Measurements from ENCODE around the gene GUCY2C.

DNA sequence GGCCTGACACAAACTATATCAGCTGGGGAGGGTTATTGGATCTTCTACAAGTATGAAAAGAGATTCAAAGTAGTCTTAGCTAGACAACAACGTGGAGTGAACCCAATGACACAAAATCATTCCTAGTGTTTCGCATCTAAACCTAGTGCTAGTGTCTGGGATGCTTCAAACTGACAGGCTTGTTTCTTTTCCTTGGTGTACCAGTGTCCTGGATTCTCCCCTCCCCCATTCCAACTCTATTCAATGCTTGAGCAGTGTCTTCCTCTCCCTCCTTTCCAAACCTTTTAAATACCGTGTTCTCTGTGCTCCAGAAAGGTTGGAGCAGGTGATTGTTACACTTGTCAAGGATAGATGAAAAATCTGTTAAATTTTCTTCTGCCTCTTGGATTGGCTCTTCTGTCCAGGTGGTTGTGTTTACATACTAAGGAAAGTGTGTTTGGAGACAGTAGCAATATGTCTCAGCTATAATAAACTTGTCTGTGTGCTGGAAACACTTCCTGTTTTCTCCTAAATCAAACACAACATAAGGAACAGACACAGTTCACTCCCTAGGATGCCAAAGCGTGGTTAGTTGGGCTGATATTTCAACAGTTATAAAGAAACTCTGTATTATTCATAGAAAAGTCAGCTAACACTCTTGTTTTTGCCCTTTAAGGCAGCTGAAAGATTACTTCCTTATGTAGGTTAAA, 14.4 kb upstream of the GUCY2C start:
- TF ChIP-seq, protein P1, sequence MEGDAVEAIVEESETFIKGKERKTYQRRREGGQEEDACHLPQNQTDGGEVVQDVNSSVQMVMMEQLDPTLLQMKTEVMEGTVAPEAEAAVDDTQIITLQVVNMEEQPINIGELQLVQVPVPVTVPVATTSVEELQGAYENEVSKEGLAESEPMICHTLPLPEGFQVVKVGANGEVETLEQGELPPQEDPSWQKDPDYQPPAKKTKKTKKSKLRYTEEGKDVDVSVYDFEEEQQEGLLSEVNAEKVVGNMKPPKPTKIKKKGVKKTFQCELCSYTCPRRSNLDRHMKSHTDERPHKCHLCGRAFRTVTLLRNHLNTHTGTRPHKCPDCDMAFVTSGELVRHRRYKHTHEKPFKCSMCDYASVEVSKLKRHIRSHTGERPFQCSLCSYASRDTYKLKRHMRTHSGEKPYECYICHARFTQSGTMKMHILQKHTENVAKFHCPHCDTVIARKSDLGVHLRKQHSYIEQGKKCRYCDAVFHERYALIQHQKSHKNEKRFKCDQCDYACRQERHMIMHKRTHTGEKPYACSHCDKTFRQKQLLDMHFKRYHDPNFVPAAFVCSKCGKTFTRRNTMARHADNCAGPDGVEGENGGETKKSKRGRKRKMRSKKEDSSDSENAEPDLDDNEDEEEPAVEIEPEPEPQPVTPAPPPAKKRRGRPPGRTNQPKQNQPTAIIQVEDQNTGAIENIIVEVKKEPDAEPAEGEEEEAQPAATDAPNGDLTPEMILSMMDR (conservative IDR thresholded peaks at IDR 0.05 in 1 of 2, IDR thresholded peaks at IDR 0.05 in 1 of 2; ENCODE audit: extremely low read depth in 1 of 2, insufficient read depth in 1 of 2, low read depth in 1 of 2, low read length in 2 of 2) = no peak
- no peak for TF ChIP-seq EZH2 (IDR thresholded peaks at IDR 0.05; ENCODE audit: borderline replicate concordance, low read length)
